Measurements from ENCODE around the gene PAPPA2.
A peak's percentile ranks its signal among the peaks of the same experiment; 100 is the strongest.

DNA sequence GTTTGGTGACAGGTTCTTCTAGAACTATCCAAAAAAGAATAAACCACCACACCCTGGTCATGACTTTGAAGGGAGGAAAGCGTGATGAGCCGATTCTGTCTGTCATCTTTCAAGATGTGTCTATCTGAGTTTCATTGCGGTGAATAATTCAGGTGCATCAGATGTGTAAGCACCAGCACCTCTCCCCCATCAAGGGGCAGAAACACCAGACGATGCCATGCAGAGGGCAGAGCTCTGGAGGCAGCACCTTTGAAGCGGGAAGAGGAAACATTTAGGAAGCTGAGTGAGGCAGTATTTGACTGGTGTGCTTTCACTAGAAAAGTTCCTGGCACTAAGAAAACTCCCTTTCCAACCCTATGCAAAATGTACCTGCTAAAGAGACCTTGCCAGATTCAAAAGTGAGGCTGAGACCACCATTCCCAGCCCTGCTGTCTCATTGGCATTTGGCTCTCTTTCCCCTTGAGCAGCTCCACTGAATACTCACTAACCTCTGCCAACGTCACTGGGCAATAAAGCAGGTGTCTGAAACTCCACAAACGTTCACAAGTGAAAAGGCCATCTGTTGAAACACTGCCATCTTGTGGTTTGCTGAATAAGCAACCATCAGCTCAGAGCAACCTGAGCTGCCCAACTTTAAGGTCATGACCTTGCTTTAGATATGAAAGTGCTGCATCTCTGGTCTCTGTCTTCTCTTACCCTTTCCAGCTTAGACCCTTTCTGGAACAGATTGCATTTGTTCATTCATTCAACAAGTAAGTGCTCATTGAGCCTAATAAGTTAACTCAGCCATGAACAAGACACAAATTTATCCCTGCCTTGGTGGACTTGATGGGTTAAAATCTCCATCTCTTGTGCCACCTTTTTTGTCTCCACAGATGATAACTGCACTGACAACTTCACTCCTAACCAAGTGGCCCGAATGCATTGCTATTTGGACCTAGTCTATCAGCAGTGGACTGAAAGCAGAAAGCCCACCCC, 228.6 kb downstream of the PAPPA2 start:
- TF ChIP-seq, protein P1, sequence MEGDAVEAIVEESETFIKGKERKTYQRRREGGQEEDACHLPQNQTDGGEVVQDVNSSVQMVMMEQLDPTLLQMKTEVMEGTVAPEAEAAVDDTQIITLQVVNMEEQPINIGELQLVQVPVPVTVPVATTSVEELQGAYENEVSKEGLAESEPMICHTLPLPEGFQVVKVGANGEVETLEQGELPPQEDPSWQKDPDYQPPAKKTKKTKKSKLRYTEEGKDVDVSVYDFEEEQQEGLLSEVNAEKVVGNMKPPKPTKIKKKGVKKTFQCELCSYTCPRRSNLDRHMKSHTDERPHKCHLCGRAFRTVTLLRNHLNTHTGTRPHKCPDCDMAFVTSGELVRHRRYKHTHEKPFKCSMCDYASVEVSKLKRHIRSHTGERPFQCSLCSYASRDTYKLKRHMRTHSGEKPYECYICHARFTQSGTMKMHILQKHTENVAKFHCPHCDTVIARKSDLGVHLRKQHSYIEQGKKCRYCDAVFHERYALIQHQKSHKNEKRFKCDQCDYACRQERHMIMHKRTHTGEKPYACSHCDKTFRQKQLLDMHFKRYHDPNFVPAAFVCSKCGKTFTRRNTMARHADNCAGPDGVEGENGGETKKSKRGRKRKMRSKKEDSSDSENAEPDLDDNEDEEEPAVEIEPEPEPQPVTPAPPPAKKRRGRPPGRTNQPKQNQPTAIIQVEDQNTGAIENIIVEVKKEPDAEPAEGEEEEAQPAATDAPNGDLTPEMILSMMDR (IDR thresholded peaks at IDR 0.05), result peak; percentile 54
- TF ChIP-seq EZH2 (IDR thresholded peaks at IDR 0.05; ENCODE audit: borderline replicate concordance, insufficient read depth, low read depth, low read length, poor library complexity, severe bottlenecking), result no peak

Measured in B cell (primary cell).